ENCODE measurements around the gene CCDC122.

Gene CCDC122

GRCh38 chr13:43878892-43879754 is at the start of gene CCDC122:
TSS of gene CCDC122 (minus strand) at chr13:43879740. CDS start at chr13:43869376, 10,364 bp downstream.
- CTCF ChIA-PET = interaction anchor here (0.6 to 1.6 kb wide), 5 partner anchors 26 to 1658 kb away, joined by 3 to 5 read pairs (median 4); no protein-coding TSS in a partner anchor
- DNase-seq (ENCODE audit: low spot score) = peak; percentile 79
- POLR2A ChIA-PET (ENCODE audit: low non-redundant PET) = interaction anchor here (0.6 kb wide), 1 partner anchor 1044 kb away, joined by 3 read pairs; no protein-coding TSS in a partner anchor

GRCh38 chr13:43924549-43925245 is 45.2 kb upstream of the CCDC122 start:
- TF ChIP-seq CTCF (conservative IDR thresholded peaks at IDR 0.05; ENCODE audit: low read depth) = no peak
- CTCF ChIA-PET = no interaction called here
- POLR2A ChIA-PET (ENCODE audit: low non-redundant PET) = no interaction called here
- no peak overlapping the region for H3K27ac ChIP-seq
- no peak for DNase-seq (ENCODE audit: low spot score)

More at GRCh38 chr13:43878892-43879754, at the start of gene CCDC122:
- H3K27ac ChIP-seq = peak within 1 kb of the TSS; percentile 82
- TF ChIP-seq CTCF (conservative IDR thresholded peaks at IDR 0.05; ENCODE audit: low read depth) = no peak

- DNase-seq (ENCODE audit: low spot score) = no peak
- H3K27ac ChIP-seq = no peak overlapping the region
- ChIA-PET POLR2A (ENCODE audit: low non-redundant PET) (no interaction called here), CTCF (interaction anchor here (0.6 kb wide), 1 partner anchor 519 kb away, joined by 4 read pairs; no protein-coding TSS in a partner anchor)
- TF ChIP-seq CTCF (conservative IDR thresholded peaks at IDR 0.05; ENCODE audit: low read depth) = no peak
Measured at GRCh38 chr13:43920965-43921674, 41.6 kb upstream of the CCDC122 start.

GRCh38 chr13:43918636-43919035 is 39.1 kb upstream of the CCDC122 start:
- POLR2A ChIA-PET (ENCODE audit: low non-redundant PET) = interaction anchor here (0.5 kb wide), 1 partner anchor 524 kb away, joined by 4 read pairs; no protein-coding TSS in a partner anchor
- CTCF ChIA-PET = interaction anchor here (0.6 to 0.9 kb wide), 2 partner anchors 10 to 13 kb away, joined by 4 read pairs; no protein-coding TSS in a partner anchor
- DNase-seq (ENCODE audit: low spot score) = no peak
- no peak overlapping the region for H3K27ac ChIP-seq
- TF ChIP-seq CTCF (conservative IDR thresholded peaks at IDR 0.05; ENCODE audit: low read depth) = no peak

GRCh38 chr13:43916828-43917227 is 37.3 kb upstream of the CCDC122 start:
- DNase-seq (ENCODE audit: low spot score) = no peak
- ChIA-PET CTCF (interaction anchor here (0.7 kb wide), 1 partner anchor 525 kb away, joined by 4 read pairs; no protein-coding TSS in a partner anchor), POLR2A (ENCODE audit: low non-redundant PET) (no interaction called here)
- TF ChIP-seq CTCF (conservative IDR thresholded peaks at IDR 0.05; ENCODE audit: low read depth) = no peak
- H3K27ac ChIP-seq = no peak overlapping the region

- no peak for DNase-seq (ENCODE audit: low spot score)
- ChIA-PET CTCF (no interaction called here), POLR2A (ENCODE audit: low non-redundant PET) (no interaction called here)
- H3K27ac ChIP-seq = no peak overlapping the region
- no peak for TF ChIP-seq CTCF (conservative IDR thresholded peaks at IDR 0.05; ENCODE audit: low read depth)
Measured at GRCh38 chr13:43915451-43915850, 35.9 kb upstream of the CCDC122 start.

All from RWPE1 (cell line).